Measurements from ENCODE around the gene TCERG1L.
"Not testable (repeated sequence)": the region's sequence is repeated elsewhere in the genome, so short reads cannot be mapped to it uniquely, and the experiment has no call there.

TCERG1L gene

DNA sequence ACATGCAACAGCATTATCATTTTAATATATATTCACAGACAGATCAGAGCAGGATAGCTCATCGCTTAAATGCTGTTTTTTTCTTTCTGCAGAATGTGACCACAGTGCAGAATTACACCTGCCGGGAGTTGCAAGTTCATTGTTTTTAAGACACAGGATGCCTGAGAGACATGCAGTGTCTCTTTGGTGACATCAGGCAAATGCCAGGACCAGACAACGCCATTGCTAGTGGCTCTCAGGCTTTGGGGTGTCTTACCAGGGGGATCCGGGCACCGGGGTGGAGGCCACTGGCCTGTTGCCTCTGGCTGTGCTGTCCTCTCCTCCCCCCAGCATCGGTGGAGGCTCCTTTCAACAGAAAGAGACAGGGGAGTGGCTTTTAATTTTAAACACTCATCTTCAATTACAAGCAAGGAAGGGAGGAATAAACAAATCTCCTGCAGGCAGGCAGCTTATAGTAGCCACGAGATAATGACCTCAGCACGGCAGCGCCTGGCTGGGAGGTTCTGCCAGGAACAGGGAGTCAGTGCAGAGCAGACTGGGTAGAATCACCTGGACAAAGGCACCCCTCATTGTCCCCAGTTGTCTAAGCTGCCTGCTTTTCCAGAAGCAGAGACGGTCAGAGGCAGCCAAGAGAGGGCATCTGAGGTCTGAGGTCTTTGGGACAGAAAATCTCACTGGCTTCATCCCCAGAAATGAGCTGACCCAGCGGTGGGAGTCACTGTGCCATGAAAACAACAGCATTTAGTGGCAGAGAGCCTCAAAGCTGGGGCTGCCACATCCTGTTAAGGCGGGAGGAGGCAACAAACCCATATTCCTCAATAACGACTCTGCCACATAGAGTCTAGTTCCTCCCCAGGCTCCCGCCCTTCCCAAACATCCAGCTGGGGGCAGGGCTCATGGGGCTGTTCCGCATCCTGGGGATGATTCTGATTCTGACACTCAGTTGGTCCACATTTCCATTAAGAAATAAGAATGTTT is 148.4 kb downstream of the TCERG1L start:
- DNase-seq (ENCODE audit: low read depth): no peak

DNA sequence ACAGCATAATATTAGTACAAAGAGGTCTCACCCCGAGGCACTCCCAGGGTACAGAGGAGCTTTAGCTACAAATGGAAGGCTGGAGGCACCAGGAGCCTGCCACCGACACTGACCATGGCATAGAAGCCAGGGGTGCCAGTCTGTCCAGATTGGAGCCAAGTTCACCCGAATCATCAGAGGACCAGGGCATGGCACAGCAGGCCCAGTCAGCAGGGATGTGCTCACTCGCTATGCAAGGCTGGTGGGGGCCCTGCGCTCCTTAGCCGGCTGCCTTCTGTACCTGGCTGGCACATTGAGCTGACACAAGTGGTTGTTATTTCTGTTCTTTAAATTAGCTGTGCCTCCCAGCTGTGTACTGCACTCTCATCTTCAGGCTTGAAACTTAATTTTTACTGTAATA is 149.3 kb downstream of the TCERG1L start:
- DNase-seq (ENCODE audit: low read depth): no peak

DNA sequence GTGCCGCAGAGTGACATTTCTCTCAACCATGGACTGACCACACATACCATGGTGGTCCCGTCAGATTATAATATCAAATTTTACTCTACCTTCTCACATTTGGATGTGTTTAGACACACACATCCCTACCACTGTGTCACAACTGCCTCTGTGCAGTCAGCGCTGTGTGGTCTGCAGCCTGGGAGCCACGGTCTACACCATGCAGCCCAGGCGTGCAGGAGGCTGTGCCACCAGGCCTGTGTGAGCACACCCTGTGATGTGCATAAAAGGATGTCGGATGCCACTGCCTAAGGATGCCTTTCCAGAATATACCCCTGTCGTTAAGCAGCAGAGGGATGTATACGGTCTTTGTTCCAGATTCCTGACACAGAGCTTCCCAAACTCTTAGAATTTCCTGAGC is 150.4 kb downstream of the TCERG1L start:
- DNase-seq (ENCODE audit: low read depth): no peak

DNA sequence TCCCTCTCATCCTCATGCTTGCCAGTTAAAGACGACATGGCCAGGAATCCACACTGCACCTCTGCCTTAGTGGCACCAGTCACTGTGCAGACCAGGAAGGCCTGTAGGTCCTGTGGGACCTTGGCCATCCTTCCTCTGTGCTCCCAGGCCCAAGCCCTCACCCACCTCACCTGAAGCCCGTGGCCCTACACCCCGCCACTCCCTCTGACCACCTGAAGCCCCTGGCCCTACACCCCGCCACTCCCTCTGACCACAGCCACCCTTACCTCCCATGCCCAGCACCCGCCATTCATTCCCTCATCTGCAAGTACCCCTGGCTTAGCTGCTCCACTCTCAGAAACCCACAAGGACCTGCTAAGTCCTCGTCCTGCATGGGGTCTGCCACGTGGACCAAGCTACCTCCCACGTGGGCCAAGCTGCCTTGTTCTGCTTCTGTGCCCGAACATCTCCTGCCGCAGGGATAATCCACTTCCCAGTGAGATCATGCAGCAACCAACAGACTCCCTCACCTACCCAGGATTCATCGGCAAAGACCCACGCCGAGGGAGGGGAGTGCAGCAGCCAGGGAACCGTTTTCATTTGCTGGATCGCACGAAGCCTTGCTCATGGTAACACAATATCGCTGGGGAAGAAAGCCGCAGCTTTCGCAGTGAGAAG is 151.2 kb downstream of the TCERG1L start:
- no peak for DNase-seq (ENCODE audit: low read depth)

DNA sequence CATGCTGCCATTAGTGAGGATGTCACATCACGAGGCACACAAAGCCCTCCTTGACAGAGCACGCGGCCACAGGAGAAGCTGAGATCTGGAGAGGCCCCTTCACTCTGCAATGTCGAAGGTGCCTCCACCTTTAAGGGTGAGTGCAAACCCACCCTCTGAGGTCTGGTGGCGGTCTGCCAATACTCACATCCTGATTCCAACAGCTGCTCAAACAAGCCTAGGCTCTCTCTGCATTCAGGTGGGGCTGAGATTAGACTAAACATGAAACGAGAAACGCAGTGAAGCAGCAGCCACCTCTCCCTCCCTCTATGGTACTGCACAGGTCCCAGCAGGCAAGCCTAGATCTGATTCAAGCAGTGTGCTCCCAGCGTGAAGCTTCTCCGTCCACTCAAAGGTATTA is 151.8 kb downstream of the TCERG1L start:
- DNase-seq (ENCODE audit: low read depth): no peak

DNA sequence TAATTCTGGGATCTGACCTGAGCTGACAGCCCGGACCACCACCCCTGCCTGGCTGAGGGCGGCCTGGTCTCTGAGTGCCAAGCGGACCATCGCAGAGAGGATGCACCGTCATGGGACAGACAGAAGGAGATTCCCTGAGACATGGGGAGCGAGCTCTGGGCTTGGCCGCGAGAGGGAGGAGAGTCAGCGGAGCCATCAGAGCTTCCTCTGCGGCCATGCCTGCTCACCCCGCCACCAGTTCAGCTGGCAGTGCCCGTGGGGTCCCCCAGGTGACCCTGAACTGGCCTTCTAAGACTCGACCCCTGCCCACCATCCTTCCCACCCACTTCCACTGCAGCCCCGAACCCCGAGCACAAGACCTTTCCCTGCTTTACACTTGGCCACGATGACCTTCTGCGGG is 152.8 kb downstream of the TCERG1L start:
- DNase-seq (ENCODE audit: low read depth): no peak

DNA sequence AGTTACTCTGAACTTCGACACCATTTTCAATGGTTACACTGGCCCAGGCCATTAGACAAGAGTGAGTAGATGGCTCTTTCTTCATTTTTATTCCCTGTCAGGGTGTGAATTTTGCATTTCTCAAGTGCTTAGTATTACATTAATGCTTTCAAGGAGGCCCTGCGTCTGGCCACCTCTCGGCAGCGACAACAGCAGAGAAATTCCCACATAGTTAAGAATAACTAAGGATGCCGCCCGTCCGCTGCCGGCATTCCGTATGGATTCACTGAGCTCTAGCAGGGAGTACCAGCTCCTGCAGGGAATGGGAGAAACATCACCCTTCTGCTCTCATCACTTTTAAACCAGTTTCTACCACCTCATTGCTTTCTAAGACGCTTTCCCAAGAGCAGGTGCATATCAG is 153.6 kb downstream of the TCERG1L start:
- DNase-seq (ENCODE audit: low read depth): no peak

DNA sequence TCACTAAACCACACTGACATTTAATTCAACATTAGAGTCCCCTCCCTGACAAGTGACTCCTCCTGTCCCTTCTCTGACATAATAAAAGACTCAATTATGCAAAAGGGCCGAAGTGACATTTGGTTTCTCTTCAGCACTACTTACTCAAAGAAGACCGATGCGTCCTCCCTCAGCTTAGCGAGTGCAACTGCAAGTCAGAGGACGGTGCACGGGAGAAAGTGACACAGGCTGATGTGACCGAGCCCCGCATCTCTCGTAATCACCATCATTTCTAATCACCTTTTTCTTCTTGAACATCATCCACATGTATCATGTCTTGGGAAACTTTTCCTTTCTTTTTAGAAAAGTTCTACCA is 155.7 kb downstream of the TCERG1L start:
- DNase-seq (ENCODE audit: low read depth): no peak

DNA sequence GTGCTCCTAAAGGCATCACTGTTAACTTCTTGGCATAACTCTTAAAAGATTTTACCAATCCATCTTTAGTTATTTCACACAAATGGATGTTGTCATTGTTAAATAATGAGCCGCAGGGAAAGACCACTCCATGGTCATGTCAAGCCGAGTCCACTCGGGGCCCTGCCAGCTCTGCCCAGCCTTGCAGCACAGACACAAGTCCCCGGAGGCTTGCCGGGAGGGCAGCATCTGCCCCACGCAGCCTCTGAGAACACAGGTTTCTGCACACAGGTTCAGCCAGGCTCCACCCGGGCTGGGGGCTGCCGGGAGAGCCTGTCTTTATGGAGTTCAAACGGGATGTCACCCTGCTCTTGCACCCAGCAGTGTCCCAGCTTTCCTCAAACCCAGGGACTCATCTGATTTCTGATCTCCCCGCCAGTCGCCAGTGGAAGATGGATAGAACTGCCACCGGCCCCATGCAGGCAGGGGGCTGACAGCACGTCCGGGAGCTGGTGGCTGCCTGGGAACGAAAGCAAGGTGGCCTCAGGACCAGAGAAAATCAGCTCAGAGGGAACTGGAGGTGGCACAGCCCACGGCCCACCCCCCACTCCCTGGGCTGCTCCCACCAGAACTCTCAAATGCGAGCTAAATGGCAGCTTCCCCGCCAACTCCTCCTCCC is 156.2 kb downstream of the TCERG1L start:
- no peak for DNase-seq (ENCODE audit: low read depth)

DNA sequence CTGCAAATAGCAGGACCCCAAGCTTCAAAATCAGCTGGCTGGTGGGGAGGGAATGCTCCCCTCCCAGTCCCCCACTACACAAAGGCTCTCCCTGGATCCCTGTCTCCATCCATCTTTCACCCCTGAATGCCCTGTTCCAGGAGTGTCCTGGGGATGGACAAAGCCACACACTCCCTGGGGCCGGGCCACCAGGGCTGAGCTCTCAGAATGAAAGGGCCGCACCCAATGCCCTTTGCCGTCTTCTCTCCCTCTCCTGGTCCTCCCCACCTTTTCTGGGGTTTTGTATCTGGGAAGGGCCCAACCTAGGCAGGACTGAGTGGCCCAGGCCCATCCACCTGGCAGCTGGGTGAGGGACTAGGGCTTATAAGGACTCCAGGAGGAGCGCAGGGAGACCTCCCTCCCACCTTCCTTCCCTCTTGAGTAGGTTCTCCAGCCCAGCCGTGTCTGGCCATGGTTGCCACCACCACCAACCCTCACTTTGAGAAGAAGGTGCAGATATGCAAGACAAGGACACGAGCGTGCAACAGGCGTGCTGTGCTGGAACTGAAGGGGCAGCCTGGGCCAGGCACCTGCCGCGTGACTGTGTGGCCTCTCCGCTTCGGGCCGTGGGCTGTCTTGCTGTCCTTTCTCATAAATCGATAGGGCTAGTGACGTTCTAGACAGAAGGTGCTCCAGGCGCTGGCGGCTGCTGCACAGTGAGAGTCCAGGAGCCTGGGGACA is 157.1 kb downstream of the TCERG1L start:
- DNase-seq (ENCODE audit: low read depth): no peak

DNA sequence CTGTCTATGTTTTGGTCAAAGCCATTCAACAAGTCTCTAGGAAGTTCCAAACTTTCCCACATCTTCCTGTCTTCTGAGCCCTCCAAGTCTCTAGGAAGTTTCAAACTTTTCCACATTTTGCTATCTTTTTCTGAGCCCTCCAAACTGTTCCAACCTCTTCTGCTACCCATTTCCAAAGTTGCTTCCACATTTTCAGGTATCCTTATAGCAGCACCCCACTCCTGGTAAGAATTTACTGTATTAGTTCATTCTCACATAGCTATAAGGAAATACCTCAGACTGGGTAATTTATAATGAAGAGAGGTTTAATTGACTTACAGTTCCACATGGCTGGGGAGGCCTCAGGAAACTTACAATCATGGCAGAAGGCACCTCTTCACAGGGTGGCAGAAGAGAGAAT is 159.1 kb downstream of the TCERG1L start:
- DNase-seq (ENCODE audit: low read depth): not testable (repeated sequence)

DNA sequence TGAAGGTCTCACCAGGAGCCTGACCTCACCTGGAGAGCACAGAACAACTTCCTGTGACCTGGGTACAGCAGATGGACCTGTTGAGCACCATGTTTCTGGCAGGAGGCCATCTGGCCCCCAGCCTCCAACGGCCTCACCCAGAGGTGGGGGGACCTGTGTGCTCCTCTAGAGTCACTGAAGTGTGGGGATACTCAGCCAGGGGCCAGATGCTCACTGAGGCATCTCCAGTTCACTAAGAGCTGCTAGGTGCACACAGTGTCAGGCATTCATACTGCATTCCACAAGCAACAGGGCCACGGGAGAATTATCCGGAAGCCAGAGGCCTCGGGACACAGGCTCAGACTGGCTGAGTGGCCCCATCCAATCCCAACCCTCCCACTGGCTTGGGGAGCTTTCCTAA is 161.4 kb downstream of the TCERG1L start:
- DNase-seq (ENCODE audit: low read depth): no peak

DNA sequence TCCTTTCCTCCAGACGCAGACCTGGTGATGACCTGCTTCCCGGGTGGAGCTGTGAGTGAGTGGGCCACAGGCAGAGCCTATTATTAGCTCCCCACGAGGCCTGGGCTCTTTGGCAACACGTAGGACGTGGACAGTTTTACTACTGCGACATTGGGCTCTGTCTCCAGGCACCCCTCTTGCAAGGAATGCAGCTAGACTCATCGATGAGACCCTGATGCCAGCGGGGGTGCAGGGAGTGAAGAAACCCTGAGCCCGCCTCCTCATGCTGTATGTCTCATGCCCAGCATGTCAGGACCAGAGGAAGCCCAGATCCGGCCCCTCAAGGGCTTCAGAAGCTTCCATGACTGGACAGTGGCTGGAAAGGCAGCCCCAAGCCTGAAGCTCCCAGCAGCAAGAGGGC is 161.9 kb downstream of the TCERG1L start:
- no peak for DNase-seq (ENCODE audit: low read depth)

DNA sequence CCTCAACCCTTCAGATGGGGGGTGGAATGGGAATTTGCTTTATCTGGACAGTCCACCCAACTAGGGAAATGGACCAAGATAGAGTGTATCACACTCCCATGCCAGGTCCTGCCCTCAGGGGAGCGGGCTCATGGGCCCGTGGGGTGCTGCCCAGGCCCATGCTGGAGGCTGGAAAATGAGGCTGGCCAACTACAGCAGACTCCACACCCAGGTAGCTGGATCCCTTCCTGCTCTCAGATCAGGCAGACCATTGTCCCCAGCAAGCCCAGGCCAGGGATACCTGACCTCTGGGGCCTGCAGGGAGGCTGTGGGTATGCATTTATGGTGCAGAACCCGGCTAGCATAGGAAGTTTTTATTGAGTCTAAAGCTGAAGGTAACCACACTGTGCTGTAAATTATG is 162.4 kb downstream of the TCERG1L start:
- no peak for DNase-seq (ENCODE audit: low read depth)

DNA sequence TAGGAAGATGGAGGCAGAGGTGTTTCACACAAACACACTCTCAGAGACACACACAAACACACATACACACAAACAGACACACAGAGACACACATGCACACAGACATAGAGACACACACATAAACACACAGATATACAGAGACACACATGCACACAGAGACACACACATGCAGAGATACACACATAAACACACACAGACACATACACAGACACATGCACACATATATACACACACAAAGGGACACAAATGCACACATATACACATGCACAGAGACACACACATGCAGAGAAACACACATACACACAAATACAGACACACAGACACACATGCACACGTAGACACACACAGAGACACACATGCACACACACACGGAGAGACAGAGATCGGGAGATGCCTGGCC is 163.3 kb downstream of the TCERG1L start:
- no peak for DNase-seq (ENCODE audit: low read depth)

DNA sequence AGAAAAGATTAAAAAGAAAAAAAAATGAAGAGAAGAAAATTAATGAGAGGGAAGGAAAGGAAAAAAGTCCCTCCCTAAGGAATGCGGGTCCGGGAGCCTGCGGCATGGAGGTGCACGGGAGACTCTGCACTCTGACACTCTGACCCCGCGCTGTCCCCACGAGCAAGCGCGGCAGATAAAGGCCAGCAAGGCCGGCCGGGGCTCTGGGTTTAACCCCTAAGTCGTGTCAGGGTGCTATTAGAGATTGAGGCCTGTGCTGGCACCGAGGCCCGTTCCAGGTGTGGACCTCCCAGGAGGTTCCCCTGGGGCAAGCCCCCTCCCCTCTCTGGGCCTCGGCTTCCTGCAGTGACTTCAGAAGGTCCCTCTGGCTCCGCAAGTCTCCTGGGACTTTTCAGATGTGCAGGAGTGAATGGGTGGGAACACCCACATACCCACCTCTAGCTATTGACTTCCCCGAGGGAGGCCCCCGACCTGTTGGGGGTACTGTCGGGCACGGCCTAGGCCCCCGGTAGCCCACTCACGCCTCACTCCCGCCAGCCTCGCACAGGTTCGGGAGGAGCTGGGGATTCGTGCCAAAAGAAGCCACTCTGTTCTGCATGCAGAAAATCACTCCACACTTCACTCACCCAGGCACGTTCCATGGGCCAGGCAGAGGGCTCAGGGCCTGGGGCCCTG is 164.1 kb downstream of the TCERG1L start:
- no peak for DNase-seq (ENCODE audit: low read depth)

DNA sequence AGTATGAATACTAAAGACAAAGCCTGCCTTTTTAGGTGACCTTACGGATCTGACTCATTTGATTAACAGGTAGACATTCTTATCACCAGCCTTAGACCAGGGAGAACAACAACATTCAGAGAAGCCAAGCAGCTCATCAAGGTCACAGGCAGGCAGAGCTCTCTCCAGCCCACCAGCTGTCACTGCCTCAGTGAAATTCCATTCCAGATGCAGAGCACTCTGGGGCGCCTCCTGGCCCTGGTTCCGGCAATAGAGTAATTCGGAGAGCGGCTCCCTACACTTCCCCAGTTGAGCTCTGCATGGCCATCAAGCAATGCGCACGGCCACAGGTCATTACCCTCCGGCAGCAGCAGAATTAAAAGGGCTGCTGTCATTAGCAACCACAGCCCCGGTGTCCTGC is 164.7 kb downstream of the TCERG1L start:
- DNase-seq (ENCODE audit: low read depth): no peak

DNA sequence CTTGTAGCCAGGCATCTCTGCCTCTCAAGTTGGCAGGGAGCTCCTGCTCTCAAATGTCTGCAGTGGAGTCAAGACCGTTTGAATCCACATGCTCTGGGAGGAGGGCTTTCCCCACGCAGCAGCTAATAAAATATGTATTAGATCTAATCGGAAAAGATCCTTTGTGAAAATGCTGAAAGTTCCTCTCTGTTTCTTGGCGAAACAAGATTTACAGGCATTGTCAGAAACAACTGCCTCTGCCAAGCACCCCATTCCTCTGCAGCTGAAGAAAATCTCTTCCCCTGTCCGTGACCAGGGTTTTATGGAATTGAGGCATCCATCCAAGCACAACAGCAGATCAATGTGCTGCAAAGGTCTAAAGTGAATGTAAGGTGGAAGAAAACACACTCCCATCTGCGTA is 165.8 kb downstream of the TCERG1L start:
- no peak for DNase-seq (ENCODE audit: low read depth)

DNA sequence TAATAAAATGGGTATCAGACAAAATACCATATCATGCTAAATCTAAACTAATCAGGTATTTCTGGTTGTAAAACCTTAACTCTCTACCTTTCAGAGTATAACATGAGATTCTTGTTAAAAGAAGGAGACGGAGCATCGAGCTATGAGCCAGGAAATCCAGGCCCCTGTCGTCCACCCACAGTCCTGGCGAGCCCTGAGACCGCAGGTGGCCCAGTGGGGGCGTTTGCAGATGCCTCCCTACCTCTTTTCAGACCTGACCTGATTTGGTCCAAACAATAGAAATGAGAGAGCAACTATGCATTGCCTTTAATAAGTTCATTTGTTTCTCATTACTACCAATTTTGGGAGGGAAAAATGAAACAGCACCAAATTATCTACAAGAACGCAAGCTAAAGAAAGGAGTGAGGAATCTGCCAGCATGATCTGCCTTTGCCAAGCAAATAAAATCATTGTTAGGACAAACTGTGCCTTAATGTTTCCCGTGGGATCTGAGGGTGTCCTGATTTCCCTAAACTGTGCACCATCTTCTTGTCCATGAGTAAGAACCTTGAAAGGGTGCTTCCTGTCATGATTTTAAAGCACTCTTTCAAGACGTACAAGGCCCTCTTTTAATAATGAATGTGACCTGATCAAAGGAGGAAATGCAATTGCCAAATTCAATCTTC is 166.7 kb downstream of the TCERG1L start:
- DNase-seq (ENCODE audit: low read depth): no peak

DNA sequence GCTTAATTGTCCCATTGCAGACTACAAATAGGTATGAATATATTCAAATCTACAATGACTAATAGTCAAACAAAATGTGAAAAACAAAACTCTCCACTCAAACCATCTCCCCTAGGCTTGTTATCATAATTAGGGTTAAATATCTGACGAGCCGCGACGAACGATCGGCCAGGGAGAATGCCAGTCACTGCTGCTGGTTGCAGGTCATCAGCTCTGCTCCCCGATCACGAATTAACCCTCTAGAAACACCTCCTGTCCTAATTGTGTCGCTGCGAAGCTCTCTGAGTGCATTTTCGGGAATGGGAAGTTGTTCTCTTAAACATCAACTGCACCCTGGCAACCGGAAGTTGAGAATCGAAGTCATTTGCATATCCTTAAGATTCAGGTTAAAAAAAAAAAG is 167.3 kb downstream of the TCERG1L start:
- DNase-seq (ENCODE audit: low read depth): no peak

DNA sequence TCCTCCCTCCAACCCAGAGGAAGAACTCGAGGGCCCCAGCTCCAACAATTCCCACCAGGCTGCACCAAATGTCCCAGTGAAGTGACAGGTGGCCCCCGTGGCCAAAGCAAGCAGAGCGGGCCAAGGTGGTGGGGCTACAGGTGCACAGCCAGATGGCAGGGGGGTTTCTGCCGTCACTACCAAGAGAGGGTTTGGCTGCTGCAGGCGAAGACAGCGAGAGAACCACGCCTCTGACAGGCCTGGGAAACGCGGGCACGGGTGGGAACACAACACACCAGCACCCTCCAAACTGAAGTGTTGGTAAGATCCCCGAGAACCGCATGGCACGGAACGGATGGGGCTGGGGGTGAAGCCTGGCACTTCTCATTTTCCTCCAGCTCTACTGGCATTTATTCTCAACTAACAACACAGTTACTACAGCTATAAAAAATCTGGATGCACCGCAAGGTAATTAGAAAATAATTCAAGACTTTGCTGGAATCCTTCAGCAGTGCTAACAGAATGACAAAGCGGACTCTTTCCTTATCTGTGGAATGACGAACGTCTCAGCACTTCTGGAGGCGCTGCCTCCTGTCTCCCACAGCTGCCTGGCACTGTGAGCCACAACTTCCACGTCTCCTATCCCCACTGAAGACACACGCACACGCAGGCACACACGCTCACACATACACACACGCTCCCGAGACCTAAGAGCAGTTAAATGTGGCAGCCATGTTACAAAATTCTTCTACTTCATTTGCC is 167.9 kb downstream of the TCERG1L start:
- DNase-seq (ENCODE audit: low read depth): no peak

All from activated T-helper 1 cell treated with Interleukin-2 at 50 U/mL for 16 hours (primary cell).